Suppressor macrophage (primary cell): ENCODE results near the gene MAPK12.

ENCODE experiments used
- DNase-seq, 4 experiments: peaks; one replicate each; pipeline ENCODE4 v3.0.0-alpha.2; 2020 to 2022

The MAPK12 gene

DNA sequence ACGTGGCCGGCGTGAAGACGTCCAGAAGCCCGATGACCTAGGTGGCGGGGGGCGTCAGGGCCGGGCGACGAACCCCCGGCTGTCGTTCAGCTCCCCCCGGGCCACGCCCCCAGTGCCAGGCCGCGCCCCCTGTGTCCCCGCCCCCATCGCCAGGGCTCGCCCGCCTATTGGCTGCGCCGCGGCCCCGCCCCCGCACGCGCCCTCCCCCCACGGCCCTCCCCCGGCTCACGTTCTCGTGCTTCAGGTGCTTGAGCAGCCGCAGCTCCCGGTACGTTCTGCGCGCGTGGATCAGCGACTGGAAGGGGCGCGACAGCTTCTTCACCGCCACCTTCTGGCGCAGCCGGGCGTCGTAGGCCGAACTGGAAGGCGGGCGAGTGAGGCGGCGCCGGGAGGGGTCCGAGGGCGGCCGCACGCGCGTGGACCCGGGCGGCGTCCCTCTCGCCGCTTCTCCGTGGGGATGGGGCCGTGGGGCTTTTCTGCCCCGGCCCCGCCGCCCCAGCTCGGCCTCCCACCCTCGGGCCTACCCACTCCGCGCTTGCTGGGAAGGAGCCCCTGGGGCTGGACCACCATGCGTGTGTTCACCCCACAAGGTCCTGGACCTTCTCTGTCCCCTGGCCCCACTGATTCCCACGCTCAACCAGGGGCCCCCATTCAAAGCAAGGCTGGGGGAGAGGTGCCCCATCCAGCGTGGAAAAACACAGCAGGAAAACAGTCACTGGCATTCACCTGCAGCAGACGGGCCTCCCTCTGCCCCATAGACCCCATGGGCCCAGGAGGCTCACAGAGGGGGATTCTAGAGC lies 6.3 kb upstream of the MAPK12 start:
- peak in 3 of 4 experiments; percentile 28 to 56 (median 51) for DNase-seq

DNA sequence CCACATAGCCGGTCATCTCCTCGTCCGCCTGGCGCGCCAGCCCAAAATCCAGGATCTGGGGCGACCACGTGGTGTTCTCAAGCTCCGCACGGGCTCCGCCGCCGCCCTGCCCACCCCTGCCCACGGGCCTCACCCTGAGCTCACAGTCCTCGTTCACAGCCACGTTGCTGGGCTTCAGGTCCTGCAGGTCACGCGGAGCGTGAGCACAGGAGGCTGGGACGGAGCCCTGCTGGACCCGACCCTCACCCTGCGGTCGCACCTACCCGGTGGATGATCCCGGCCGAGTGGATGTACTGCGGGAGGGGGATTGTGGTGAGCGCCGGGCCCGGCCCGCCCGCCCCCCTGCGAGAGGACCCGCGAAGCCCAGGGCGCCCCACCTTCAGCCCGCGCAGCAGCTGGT lies 5.5 kb upstream of the MAPK12 start:
- no peak for DNase-seq

DNA sequence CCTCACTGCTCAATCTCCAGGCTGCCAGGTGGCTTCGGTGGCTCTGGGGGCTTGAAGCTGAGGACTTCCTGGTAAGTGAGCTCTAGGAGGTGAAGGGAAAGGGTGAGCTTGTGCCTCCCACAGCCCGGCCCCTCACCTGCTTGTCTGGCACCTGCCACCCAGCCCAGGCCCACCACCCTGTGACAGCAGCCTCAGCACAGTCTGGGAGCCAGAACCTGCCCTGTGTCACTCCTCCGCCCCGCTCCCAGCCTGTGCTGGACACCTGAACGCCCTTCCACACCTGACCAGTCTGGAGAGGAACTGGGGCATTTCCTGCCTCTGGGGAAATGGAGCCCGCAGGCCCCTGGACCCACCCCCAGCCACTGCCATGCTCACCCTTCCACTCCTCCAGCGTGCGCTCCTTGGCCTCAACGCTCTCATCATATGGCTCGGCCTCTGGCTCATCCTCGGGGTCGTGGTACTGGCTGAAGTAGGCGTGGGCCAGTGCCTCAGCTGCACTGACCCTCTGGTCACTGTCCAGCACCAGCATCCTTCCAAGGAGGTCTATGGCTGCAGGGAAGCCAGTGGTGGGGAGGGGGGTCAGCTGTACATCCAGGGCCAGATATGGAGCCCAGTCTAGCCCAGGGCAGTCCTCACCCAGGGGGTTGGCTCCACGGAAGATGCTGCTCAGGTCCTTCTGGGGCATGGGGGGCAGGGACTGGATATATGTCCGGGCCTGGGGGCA lies 3.6 kb upstream of the MAPK12 start:
- no peak for DNase-seq

DNA sequence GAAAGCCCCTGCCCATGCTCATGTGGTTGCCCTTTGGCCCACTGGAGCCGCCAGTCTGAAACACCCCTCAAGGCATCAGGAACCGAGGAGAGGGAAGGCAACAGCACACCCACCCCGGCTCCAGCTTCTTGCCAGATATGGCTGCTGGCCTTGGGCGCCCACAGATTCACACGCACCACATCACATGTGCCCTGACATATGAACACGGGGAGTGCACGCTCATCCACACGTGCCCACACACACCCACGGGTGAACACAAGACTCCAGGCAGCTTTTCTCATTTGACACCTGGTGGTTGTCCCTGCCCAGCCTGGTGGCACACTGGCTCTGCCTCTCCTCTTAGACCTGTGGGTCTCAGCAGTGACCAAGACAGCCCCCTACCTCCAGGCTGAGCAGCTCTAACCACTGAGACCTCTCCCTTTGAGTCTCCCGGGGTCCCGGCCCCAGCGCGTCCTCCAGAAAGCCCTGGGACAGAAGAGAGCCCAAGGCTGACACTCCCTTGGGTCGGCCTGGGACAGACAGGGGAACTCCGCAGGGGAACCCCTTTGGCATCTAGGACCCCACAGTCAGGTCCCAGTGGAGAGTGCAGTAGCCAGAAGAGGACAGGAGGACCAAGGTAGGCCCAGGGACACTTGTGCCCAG lies 2.7 kb upstream of the MAPK12 start:
- DNase-seq = no peak

DNA sequence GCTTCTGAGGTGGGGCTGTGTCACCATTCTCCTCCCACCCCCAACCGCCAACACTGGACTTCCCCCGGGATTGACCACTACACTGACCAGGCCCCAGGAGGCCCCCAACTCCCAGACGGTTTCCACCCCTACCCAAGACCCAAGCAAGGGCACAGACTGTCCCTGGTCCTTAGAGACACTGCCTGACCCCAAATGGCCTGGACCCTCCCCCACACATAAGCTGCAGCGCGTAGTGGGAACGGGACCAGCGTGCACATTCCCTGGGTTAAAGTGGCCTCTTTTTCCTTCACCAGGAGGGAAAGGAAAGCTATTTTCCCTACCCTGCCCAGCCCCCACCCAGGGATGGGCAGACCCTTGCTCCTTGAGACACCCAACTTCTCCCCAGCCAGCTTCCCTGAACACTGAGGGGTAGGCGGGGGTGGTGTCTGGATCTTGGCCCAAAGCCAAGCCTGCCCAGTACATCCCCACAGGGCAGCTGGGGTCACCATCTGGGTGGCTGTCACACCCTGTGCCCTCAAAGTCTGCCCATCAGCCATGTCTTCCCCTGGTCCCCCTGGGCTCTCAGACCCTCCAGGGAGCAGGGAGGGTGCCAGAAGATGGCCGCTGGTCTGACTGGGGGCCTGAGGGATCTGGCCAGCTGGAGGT lies 1.6 kb upstream of the MAPK12 start:
- DNase-seq = no peak

DNA sequence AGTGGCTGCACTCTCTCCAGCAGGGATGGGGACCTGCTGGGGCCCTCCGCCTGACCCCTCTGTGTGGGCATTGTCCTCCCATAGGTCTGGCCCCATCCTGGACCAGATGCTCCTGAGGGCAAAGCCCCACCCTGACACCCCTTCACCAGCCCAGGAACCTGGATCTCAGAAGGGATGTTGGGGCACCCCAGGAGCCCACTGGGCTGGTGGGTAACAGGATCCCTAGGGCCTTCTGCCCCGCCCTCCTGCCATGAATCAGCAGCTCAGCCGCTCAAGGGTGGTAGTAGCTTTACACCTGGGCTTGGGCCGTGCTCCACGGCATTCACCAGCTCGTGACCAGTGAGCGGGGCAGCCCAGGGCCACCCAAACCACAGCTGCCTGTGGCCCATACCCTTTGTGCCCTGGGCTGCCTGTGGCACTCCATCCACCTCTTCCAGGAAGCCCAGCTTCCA lies 1.0 kb upstream of the MAPK12 start:
- no peak for DNase-seq

DNA sequence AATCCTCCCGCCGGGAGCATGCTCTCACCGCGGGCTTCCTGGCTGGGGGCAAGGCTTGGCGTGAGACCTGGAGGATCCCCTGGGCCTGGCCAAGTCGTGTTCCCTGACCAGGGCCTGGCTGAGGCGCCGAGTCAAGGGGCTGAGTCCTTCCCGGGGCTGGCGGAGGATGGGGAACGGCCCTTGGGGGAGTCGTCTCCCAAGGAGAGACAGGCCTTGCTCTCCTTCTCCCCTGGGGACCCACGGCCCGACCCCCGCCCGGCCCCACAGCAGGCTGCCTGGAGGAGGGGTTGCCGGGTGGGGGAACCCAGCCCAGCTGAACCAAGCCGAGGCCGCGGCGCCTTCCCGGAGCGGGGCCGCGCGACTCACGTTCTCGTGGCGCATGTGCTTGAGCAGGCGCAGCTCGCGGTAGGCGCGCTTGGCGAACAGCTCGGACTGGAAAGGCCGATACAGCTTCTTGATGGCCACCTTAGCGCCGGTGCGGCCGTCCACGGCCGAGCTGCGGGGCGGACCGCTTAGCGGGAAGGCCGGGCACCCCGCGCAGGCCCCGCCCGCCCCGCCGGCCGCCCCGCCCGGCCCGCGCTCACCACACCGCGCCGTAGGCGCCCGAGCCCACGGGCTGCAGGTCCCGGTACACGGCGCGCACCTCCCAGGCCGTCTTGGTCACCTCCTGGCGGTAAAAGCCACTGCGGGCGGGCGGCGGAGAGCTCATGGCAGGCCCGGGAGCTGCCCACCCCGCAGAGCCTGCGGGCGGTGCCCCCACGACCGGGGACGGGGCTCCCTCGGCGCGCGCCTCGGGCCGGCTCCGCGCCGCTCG lies 475 bp downstream of the MAPK12 start:
- DNase-seq = peak in 3 of 4 experiments; percentile 50 to 68 (median 65)

DNA sequence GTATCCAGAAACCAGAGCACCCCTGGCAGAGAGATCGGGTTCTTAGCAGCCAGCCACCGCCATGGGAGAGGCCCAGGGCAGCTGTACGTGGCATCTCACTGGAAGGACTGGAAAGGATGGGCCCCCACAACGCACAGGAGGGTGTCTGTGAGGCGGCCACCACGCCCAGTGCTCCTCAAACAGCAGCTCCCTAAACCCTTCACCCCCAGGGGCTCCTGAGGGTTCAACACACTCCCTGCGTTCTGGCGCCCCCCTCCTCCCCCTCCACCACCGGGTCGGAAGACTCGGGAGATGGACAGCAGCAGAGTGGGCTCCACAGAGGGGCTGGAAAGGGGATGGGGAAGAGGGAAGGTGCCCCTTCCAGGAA lies 1.1 kb downstream of the MAPK12 start:
- DNase-seq = no peak

DNA sequence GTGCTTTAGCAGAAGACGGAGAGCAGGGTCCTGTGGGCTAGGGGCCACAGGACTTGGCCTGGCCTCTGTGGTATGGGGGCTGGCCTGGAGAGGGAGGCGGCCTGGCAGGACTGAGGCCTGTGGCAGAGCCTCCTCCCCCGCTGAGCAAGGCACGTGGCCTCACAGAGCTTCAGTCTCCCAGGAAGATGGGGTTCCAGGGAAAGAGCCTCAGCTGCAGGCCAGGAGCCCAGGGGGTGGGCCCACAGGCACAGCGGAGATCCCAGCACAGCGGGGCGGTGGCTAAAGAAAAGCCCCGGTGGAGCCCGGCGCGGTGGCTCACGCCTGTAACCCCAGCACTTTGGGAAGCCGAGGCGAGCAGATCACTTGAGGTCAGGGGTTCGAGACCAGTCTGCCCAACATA lies 2.2 kb downstream of the MAPK12 start:
- DNase-seq = no peak

DNA sequence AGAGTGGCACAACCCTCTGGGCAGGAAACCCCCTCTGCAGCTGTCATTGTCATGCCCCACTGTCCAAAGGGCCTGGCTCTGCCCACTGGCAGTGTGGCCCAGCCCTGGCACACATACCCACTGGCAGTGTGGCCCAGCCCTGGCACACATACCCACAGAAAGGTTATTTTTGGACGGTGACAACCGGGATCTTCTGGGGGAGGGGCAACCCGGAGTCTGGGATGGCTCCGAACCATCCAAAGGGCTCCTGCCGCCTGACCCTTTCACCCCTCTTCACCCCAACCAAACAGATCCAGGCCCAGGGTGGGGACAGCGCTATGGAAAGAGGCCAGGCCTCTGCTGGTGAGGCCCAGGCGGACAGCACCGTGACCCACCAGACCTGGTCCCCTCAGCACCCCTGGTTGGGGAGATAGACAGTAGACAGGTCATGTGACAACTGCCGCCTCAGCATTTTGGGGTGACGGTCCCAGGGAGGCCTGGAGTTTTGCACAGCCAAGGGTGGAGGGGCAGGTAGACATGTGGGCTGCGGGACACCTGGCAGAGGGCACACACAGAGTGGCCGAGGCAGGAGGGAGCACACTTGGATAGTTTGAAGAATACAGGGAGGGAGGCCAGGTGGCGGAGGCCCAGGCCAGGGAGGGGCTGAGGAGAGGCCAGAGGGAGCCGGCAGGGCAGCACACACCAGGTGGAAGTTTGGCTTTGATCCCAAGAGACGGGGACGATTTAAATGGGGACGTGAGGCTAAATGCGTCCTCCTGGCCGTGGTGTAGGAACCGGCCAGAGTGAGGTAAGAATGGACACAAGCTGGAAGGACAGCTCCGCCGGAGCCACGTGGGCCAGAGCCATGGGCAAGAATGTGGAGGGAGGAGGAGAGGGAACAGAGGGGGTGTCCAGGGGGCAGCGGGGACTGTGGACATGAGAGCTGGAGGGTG lies 2.9 kb downstream of the MAPK12 start:
- no peak for DNase-seq

DNA sequence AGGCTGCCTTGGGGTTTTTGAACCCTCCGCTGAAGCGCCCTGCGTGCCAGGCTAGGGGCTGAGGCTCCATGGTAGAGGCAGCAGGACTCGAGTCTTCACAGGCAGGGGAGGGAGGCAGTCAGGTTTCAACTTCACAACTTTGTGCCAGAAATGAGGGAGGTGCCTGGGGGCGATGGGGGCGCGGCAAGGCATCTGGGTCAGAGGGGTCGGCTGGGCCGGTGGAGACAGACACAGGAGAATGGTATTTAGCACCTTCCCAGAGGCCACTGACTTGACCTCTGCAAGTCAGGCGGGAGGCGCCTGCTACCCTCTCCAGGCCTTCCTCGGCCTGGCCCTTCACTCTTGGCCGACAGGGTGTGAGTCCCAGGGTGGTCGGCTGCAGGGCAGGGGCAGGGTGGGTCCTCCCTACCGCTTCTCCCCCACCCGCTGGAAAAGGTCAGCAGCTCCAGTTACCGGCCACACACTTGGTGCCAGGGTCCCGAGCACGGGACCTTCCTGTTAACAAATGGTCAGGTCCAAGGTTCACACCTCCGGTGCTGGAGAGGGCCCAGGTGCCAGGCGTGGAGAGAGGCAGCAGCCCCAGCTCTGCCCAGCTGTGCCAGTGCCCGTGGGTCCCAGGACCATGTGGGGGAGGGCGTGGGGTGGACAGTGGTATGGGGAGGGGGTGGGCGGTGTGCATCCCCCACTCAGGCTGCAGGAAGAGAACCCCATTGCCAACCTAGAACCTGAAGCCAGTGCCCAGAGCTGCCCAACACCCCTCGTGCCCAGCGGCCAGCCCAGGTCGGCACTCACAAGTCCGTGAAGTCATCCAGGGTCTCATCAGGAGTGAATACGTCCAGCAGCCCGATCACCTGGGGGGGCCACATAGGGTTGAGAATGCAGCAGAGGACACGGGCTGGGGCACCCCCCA lies 3.8 kb downstream of the MAPK12 start:
- no peak for DNase-seq

DNA sequence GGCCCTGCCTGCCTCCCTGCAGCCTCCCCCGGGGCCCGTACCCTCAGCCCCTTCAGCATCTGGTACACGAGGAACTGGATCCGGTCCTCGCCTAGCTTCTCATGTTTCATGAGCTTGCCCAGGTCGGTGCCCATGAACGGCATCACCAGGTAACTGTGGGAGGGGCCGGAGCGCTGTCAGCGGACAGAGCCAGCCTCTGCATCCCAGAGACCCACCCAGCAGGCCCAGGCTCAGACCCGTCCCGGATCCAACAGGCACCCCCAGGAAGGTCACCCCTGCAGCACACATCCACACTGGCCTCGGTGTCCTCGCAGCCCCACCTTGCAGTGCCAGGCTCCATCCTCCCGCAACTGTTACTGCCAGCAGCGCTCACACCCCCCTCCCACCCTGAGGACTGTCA lies 4.4 kb downstream of the MAPK12 start:
- no peak for DNase-seq

DNA sequence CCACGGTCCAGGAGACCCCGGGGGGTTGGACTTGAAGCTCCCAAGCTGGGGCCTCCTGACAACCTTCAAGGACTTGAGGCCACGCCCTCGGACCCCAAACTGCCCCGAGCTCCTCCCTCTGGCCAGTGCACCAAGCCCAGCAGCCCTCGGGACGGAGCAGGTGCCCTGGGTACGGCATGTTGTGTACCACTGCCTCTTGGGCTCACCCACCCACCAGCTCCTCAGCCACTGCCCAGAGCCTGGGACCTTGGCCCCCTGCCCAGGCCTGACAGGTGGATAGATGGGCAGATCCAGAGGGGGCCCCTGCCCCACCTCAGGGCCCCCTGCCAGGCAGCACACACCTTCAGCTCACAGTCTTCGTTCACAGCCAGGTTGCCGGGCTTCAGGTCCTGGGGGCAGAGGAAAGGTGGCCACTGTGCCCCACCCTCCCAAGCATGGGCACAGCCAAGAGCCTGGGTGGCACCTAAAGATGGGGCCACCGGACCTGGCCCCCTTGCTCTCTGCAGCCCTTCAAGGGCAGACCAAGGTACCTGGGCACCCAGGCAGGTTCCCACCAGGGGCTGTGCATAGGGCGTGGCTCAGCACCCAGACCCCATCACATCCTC lies 5.1 kb downstream of the MAPK12 start:
- no peak for DNase-seq

DNA sequence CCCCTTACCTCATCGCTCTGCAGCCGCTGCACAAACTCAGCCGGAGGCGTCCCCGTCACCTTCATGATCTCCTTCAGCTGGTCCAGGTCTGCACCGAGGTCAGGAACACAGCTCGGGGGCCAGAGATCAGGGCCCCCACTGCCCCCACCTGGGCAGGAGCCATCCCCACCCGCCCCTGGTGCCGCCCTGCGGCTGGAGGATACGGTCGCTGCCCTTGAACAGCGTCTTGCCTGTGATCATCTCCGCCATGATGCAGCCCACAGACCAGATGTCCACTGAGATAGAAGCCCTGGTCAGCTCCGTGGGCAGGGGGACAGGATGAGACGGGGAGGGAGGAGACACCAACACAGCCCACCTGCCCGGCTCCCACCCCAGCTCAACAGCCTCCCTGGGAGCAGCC lies 5.9 kb downstream of the MAPK12 start:
- DNase-seq = no peak

DNA sequence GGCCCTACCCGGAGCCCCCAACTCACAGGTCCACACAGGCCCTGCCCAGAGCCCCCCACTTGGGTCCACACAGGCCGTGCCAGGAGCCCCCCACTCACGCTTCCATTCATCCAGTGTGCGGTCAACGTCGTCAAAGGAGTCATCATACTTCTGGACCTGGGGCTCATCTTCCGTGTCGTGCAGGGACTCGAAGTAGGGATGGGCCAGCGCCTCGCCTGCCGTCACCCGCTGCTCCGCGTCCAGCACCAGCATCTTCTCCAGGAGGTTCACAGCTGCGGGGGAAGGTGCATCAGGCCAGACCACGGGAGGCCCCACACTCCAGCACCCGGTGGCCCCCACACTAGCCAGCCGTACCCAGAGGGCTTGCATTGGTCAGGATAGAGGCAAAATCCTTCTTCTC lies 6.4 kb downstream of the MAPK12 start:
- no peak for DNase-seq

DNA sequence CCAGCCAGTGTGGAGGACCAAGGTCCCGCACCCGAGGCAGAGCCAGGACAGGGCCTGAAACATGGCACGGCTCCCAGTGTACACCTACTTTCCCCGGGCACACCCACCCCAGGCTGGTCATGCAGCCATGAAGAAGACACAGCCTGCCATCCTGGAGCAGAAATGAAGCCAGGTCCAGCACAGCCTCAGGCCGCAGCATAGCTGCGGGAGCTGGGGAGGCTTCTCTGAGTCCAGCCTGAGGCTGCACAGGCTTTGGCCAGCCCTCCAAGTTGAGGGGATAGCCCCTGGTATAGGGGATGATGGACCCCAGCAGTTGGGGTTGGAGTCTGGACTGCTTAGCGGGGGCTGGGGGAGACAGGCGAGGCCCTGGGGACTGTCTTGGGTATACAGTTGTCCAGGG lies 7.5 kb downstream of the MAPK12 start:
- DNase-seq = no peak

DNA sequence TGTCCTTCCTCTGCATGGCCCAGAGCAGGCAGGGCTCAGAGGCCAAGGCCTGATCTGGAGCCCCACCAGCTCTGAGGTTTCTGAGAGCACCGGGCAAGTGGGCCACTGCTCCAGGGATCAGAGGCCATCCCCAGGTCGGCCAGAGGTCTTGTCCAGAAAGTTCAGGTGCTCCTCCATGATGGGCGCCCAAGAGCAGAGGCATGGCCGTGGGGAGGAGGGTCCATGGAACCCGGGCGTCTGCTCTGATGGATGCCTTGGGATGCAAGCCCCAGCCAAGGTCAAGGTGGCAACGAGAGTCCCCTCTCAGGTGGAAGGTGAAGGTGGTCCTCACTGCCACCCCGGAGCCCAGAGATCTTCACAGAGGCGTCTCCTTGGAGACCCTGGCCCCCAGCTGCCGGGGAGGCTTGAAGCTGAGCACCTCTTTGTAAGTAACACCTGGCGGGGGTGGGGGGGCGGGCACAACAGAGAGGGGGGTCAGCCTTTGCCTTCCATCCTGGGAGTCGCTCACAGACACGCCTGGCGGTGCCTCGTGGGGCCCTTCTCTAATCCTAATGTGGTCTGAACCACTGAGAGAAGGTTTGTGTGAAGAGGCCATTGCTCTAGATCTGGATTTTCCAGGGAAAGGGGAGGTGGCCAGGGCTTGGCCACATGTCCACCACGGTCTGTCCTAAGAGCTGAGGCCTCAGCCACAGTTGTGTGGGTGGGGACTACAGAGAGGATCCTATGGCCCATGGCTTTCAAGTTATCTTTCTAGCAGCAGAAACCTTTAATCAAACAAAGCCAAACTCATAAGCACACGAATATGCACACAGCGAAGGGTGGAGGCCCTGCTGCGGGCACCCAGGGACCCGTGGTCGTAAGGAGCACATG lies 8.2 kb downstream of the MAPK12 start:
- no peak for DNase-seq
